Embryonic facial prominence (tissue), 1 donor: Measurements from ENCODE around the gene FRY.

Experiments used
- DNase-seq: peaks from one replicate; pipeline ENCODE4 v3.0.0-alpha.2; 2016; ENCODE audit errors: extremely low spot score

Gene FRY

DNA sequence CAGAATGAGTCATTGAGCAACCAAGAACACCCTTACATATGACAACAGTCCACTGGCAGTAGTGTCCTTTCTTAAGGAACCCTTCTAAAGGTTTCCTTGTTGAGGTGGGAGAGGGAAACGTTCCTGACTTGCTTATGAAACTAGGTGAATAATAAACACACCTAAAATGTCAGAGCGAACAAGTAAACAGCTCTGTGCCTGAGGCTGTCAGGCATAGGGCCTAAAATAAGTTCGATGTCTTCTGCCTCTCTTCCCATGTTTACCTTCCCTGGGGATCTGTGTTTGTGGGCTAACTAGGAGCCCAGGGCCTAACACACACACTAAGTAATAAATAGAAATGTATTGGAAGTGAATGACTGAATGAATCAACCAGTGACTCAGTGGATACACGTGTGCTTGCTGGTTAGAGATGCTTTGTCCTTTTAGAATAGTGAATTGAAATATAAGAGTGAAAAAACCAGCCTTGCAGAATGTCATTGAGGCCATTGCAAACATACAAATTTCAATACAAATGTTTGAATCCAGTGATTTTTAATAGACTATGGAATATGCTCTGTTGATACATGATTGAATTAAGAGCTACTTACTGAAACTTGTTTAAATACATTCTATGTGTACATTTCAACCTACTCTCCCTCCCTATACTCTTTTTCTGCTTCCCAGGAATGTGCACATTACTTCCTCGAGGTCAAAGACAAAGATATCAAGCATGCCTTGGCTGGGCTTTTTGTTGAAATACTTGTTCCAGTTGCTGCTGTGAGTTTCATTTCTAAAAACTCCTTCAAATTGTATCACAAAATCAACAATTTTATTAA is 102.9 kb downstream of the FRY start:
- no peak for DNase-seq

GRCh38 chr13:32135056-32135390 is 103.4 kb downstream of the FRY start:
- DNase-seq = no peak

GRCh38 chr13:32135655-32136054 is 104.1 kb downstream of the FRY start:
- DNase-seq = no peak

DNA sequence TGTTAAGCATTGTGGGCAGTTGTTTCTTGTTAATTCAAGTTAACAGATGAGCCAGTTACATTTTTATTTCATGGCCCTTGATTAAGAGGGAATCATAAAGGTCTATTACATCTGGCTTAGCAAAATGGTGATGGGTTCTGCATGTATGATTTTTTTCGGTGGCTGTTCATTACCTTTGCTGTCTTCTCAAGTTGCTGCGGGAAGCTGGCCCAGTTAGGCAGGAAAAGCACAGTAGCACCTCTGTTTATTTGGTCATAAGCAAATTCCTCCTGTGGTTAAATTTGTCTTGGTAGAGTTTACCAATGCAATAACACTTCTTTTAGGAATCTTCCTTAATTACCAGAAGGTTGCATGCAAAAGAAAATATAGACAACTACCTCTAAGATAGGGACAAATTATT is 104.5 kb downstream of the FRY start:
- DNase-seq = no peak

- DNase-seq = no peak
These were observed 105.1 kb downstream of the FRY start for GRCh38 chr13:32136716-32137115.

DNA sequence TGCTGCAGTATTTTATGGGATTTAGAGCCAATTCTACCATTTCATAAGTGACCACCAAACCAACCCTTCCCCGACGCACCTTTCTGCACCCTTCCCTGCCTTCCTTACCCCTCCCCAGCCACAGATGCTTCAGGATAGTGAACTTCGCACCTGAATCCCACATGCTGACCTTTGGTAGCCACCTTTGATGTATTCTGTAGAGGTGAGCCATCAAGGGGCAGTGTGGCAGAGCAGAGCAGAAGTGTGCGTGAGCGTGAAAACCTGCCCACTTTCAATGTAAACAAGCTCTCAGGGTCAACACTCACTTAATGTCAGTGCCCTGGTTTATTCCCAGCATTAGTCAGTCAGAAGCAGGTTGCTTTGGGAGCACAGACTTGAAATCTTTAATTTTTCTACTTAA is 107.7 kb downstream of the FRY start:
- DNase-seq = no peak

DNA sequence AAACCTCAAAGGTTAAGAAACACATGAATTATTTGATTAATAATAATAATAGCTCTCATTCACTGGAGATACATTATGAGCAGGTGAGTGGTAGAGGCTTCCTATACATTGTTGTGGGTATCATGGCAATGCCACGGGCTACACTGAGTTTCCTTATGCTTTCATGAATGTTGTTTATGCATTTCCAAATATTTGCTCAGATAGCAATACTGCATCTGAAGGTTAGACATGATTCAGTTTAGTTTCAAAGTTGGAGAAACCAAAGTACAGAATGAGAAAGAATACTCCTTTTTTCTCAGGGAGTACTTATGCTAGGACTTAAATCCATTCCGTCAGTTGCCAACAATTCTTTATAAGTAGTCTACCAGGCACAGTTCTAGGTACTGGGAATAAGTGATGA is 108.5 kb downstream of the FRY start:
- no peak for DNase-seq

GRCh38 chr13:32141462-32141861 is 109.9 kb downstream of the FRY start:
- DNase-seq = no peak

DNA sequence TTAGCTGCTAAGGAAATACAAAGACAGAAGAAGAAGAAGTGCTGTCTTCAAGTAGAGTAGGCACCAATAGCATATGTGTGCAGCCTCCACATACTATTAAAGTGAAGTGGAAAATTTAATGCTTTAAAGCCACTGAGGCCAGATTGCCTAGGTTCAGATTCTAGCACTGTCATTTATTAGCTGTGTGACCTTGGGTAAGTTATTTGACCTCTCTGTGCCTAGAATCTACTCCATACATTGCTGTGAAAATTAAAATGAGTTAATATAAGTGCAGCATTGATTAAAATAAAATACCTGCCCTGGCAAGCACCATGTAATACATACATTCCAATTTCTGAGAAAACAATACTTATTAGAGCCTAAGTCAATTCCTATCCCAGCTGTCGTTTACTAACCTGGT is 110.5 kb downstream of the FRY start:
- DNase-seq = no peak

- DNase-seq = no peak
These were observed 111.4 kb downstream of the FRY start for GRCh38 chr13:32142956-32143375.

DNA sequence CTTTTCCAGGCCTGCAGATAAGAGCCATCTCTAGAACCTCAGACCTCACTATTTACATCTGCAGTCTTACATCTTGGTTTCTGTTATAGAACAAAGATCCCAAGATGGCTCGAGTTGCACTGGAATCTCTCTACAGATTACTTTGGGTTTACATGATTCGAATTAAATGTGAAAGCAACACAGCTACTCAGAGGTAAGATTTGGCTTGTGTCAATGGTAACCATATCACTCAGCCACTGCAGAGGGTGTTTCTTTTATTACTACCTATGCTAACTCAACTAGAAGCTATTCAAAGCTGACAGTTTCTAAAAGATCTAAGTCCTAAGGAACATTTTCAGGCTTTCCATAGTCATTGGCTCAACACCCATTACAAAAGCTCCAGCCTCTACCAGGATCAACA is 115.6 kb downstream of the FRY start:
- no peak for DNase-seq

DNA sequence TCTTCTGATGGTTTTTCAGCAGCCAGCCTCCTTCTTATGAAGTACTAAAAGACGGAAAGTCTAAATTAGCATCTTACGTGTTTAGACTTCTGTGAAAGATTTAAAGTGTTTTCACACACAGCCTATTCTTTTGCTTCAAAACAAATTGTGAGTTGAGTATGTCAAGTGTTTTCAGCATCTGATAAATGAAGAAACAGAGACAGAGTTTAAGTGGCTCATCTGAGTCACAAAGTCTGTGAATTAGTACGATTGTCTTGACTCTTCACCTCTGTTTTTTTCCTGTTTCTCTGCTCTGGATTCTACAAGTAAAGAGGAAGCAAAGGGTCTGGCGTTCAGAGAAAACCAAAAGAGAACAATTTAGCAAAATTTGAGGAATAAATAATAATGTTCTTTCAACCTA is 116.4 kb downstream of the FRY start:
- no peak for DNase-seq

GRCh38 chr13:32150239-32150638 is 118.7 kb downstream of the FRY start:
- no peak for DNase-seq

GRCh38 chr13:32150794-32151193 is 119.2 kb downstream of the FRY start:
- no peak for DNase-seq

GRCh38 chr13:32151240-32151639 is 119.7 kb downstream of the FRY start:
- DNase-seq = no peak

GRCh38 chr13:32153056-32153455 is 121.5 kb downstream of the FRY start:
- no peak for DNase-seq

DNA sequence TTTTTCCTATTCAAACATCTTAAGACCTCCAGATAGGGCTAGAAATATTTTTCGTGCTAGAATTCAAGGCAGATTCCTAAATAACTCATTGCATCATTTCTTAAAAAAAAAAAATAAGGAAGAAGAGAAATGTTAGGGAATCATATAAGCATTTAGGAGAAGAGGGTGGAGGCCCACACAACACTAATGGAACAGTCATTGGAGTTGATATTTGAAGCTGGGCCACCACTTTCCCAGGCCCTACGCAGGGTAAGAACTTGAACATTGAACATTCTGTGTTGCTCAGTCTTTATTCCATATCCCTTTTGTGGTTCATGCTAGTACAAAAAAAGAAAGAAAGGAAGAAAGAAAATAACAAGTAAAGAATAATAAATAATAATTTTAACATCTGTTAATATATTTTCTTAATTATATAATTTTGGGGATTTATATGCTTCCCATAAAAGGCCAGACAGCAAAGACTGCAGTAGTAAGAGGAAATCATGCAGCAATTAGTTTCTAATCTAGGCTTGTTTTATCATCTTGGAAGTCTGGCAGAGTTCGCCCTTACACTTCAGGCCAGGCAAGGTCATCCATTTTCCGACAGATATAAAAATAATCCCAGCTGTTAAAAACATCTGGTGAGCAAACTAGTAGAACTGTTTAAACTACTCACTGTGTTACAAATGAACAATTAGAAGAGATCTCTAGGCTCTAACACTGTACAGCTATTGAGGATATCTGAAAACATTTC is 127.7 kb downstream of the FRY start:
- DNase-seq = no peak

- no peak for DNase-seq
These were observed 130.9 kb downstream of the FRY start for GRCh38 chr13:32162395-32163005.

DNA sequence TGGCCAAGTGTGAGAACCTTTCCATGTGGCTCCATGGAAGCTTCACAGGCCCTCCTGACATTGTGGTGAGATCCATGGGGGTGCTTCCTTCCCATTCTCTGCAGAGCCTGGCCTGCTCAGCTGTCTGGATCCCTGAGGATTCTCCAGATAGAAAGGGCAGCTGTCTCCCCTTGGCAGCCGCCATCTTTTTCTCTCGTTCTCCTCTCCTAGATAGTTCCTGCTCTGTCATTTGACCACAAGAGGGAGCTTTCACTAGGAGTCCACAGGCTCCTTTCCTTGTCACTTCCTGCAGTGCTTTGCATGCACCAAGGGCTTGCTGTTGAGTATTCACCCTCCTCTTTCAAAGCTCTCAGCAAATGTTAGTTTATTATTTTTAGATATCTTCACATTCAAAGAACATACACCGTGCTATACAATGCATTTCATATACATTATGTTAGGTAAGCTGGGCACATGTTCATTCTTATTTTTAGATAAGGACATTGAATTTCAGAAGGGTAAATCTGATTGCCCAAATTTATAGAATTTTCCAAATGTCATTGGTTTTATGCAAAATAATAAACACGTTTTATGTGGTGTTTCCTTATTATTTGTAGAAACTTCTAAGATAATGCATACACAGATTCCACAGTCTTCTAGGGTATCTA is 133.2 kb downstream of the FRY start:
- DNase-seq = no peak

- DNase-seq = no peak
These were observed 134.2 kb downstream of the FRY start for GRCh38 chr13:32165796-32166195.

- DNase-seq = no peak
These were observed 136.6 kb downstream of the FRY start for GRCh38 chr13:32168131-32168530.

DNA sequence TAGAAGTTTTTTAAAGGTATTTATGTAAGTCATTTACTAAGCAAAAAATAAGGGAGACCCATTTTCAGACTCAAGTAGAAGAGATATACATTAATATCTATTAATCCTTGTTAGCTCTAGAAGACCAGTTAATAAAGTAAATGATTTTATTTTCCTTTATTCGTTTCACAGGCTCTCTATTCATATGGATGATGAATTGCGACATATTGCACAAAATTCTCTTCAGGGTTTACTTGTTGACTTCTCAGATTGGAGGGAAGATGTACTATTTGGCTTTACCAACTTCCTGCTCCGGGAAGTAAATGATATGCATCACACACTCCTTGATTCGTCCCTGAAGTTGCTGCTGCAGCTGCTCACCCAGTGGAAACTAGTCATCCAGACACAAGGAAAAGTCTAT is 139.3 kb downstream of the FRY start:
- no peak for DNase-seq

GRCh38 chr13:32173881-32174280 is 142.3 kb downstream of the FRY start:
- DNase-seq = no peak
